NCI-H2107 treated with DMSO at 0.1 percent for 48 hours (cell line): ENCODE data around the gene IWS1.
"Not testable (repeated sequence)": the region's sequence is repeated elsewhere in the genome, so short reads cannot be mapped to it uniquely, and the experiment has no call there.

Experiments used
- DNase-seq: peaks from one replicate; lab custom pipeline; 2025; ENCODE audit not compliant: unreplicated experiment; lab: John Stamatoyannopoulos, UW

IWS1 gene

GRCh38 chr2:127463155-127463991 lies 62.9 kb downstream of the IWS1 start:
- DNase-seq: no peak

GRCh38 chr2:127462461-127462860 lies 63.8 kb downstream of the IWS1 start:
- DNase-seq: no peak

GRCh38 chr2:127456960-127457359 lies 69.3 kb downstream of the IWS1 start:
- no peak for DNase-seq

GRCh38 chr2:127455566-127456493 lies 70.5 kb downstream of the IWS1 start:
- DNase-seq: no peak

GRCh38 chr2:127454595-127455565 lies 71.4 kb downstream of the IWS1 start:
- DNase-seq: no peak

- no peak for DNase-seq
Observed at GRCh38 chr2:127453392-127454171, 72.7 kb downstream of the IWS1 start.

GRCh38 chr2:127453013-127453391 lies 73.3 kb downstream of the IWS1 start:
- DNase-seq: no peak

GRCh38 chr2:127452423-127452822 lies 73.9 kb downstream of the IWS1 start:
- DNase-seq: not testable (repeated sequence)

- DNase-seq: no peak
Observed at GRCh38 chr2:127451981-127452380, 74.3 kb downstream of the IWS1 start.

- DNase-seq: no peak
Observed at GRCh38 chr2:127449898-127450297, 76.4 kb downstream of the IWS1 start.

- no peak for DNase-seq
Observed at GRCh38 chr2:127449414-127449813, 76.9 kb downstream of the IWS1 start.

- DNase-seq: no peak
Observed at GRCh38 chr2:127448526-127448925, 77.8 kb downstream of the IWS1 start.

GRCh38 chr2:127439343-127439742 lies 86.9 kb downstream of the IWS1 start:
- DNase-seq: no peak

- no peak for DNase-seq
Observed at GRCh38 chr2:127437781-127438726, 88.2 kb downstream of the IWS1 start.

GRCh38 chr2:127437056-127437455 lies 89.2 kb downstream of the IWS1 start:
- no peak for DNase-seq

- DNase-seq: no peak
Observed at GRCh38 chr2:127434515-127434914, 91.8 kb downstream of the IWS1 start.

- no peak for DNase-seq
Observed at GRCh38 chr2:127431408-127432023, 94.8 kb downstream of the IWS1 start.
